BJ (cell line): Measurements from ENCODE around the gene FAM171A1. TPM values are rescaled to one million over a fixed set of nuclear protein-coding genes. Genes with fewer than 3 reads are reported as not detected.

Source experiments
- CTCF ChIA-PET: fragments of 350-600 bp; formaldehyde crosslinking; extraction: SDS; loops from one replicate; lab custom pipeline; 2021; ENCODE audit warnings: antibody characterized with exemption, inconsistent platforms; lab: Yijun Ruan, JAX
- POLR2A ChIA-PET: fragments of 300-600 bp; sonication (Branson Sonifier 250); formaldehyde crosslinking; extraction: SDS; loops from one replicate; lab custom pipeline; 2021; ENCODE audit warnings: antibody characterized with exemption; lab: Charles Lee
- DNase-seq: peaks from one replicate; pipeline ENCODE4 v3.0.0-alpha.2; 2011; ENCODE audit warnings: low read depth
- H3K27me3 ChIP-seq: 2 replicates; pipeline ENCODE4 v1.6.0; 2011; ENCODE audit warnings: low read length; ENCODE audit not compliant: control insufficient read depth, insufficient read depth
- H3K36me3 ChIP-seq: 2 replicates; pipeline ENCODE4 v1.5.1; 2011; ENCODE audit warnings: low read length; ENCODE audit not compliant: control insufficient read depth, insufficient read depth
- H3K4me3 ChIP-seq: 2 replicates; pipeline ENCODE4 v1.5.1; 2011; ENCODE audit warnings: low read depth, mild to moderate bottlenecking, control low read depth, low read length
- polyA plus RNA-seq: library from polyadenylated mRNA; depleted of rRNA; stranded (reverse); fragments of >200 nt; gene quantifications from 2 replicates; pipeline ENCODE4 v1.2.3, GENCODE V29; 2011
- TF ChIP-seq, protein P1 (sequence below): IDR thresholded peaks from 2 replicates; pipeline ENCODE4 v1.5.1; 2011; ENCODE audit warnings: low read depth, mild to moderate bottlenecking, control low read depth, inconsistent platforms, low read length, moderate library complexity; ENCODE audit not compliant: insufficient read depth

Gene FAM171A1
- polyA plus RNA-seq, 1 experiment = 18.4 TPM

DNA sequence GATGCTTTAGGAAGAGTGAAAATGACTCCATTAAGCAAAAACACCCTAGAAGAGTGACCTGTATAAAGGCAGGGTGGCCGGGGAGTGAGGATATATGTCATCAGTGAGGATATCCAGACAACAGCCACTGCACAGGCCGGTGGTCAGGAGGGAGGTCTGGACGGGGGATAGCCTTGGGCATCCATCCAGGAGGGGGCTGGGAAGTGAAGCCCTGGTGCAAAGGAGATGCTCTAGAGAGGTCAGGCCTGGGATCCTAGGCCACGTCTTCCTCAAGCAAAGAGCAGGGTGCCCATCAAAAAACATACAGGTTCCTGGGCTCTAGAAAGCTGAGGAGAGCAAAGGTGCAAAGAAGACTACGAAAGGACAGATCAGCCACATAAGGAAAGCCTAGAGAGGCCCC lies 25.6 kb downstream of the FAM171A1 start:
- no peaks in the 10 kb centered on the region for H3K36me3 ChIP-seq
- H3K4me3 ChIP-seq = no peak overlapping the region
- CTCF ChIA-PET = no interaction called here
- no peak for DNase-seq
- POLR2A ChIA-PET = no interaction called here
- TF ChIP-seq, protein P1, sequence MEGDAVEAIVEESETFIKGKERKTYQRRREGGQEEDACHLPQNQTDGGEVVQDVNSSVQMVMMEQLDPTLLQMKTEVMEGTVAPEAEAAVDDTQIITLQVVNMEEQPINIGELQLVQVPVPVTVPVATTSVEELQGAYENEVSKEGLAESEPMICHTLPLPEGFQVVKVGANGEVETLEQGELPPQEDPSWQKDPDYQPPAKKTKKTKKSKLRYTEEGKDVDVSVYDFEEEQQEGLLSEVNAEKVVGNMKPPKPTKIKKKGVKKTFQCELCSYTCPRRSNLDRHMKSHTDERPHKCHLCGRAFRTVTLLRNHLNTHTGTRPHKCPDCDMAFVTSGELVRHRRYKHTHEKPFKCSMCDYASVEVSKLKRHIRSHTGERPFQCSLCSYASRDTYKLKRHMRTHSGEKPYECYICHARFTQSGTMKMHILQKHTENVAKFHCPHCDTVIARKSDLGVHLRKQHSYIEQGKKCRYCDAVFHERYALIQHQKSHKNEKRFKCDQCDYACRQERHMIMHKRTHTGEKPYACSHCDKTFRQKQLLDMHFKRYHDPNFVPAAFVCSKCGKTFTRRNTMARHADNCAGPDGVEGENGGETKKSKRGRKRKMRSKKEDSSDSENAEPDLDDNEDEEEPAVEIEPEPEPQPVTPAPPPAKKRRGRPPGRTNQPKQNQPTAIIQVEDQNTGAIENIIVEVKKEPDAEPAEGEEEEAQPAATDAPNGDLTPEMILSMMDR = no peak
- H3K27me3 ChIP-seq = no peaks in the 10 kb centered on the region

DNA sequence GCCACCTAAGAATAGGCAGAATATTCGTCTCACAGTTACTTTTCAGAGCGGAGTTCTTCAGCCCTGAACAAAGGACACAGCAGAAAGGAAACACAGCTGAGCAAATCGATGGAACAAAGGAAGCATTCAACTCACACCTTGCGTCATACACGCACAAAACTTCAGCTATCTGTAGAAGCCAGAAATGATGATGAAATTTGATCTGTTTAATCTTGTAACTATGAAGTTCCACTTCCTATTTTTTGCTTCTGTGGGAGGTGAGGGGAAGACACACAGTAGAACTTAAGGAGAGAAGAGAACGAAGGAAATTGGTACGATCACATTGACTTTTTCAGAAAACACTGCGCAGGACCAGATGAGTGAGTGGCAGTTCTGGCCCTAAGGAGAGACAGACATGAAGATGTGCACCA lies 26.2 kb downstream of the FAM171A1 start:
- Histone ChIP-seq H3K36me3 (no peaks in the 10 kb centered on the region), H3K4me3 (no peak overlapping the region), H3K27me3 (no peaks in the 10 kb centered on the region)
- no peak for DNase-seq
- ChIA-PET POLR2A (no interaction called here), CTCF (no interaction called here)
- TF ChIP-seq, protein P1 = no peak

DNA sequence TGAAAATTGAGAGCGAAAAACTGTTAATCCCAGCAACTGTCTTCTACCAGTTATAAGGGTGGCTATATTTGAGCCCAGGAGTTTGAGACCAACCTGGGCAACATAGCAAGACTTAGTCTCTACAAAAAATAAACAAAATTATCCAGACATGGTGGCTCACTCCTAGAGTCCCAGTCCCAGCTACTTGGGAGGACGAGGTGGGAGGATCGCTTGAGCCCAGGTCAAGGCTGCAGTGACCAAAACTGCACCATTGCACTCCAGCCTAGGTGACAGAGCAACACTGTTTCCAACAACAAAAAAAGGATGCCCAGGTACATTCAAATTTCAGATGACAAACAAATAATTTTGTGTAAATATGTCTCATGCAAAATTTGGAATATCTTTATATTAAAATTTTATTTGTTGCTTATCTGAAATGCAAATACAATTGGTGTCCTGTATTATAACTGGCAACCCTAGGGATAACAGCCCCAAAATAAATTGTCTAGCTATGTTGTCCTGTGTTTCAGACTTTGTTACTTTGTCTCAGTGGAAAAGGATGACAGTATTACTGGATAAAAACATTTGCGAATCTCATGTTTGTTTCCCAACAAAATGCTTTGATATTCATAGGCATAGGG lies 26.7 kb downstream of the FAM171A1 start:
- TF ChIP-seq, protein P1 = no peak
- CTCF ChIA-PET = no interaction called here
- Histone ChIP-seq H3K4me3 (no peak overlapping the region), H3K27me3 (no peaks in the 10 kb centered on the region), H3K36me3 (no peaks in the 10 kb centered on the region)
- no peak for DNase-seq
- POLR2A ChIA-PET = no interaction called here

DNA sequence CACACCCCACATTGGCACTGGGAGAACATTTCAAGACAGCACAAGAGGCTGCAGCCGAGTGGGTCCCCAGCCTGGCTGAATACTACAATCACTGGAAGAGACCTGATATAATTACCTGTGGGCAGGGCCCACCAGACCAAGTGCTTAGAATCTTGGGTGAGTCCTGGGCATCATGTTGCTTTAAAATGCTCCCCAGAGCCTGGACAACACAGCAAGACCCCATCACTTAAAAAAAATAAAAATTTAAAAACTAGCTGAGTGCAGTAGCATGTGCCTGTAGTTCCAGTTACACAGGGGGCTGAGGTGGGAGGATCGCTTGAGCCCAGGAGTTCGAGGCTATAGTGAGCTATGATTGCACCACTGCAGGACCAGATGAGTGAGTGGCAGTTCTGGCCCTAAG lies 28.1 kb downstream of the FAM171A1 start:
- CTCF ChIA-PET = no interaction called here
- TF ChIP-seq, protein P1 = no peak
- POLR2A ChIA-PET = no interaction called here
- no peak overlapping the region for H3K4me3 ChIP-seq
- H3K27me3 ChIP-seq = no peaks in the 10 kb centered on the region
- no peaks in the 10 kb centered on the region for H3K36me3 ChIP-seq
- no peak for DNase-seq

DNA sequence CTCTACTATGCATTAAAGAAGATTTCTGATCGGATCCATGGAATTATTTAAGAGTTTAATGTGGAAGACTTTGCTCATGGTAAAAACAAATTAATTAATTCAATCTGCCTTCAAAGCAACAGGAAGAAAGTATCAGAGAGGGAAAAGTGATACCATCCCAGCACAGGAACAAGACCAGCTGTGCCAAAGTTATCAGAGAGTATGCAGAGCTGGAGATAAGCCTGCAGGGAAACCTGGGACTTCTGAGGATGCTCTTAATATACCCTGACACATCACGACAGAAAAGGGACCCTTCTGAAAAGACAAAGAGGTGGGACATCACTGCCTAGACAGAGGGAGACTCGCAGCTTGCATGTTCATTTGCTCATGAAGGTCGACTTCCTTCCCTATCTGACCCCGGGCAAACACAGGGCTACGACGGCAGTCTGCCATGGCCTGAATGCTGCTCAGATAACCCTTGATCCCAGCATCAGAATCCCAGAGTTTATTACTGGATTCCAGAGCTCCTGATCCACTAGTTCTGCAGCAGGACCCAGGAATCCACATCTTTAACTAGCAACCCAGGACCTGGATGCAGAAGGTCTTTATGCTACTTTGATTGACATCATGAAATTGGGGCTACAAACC lies 29.5 kb downstream of the FAM171A1 start:
- ChIA-PET POLR2A (no interaction called here), CTCF (interaction anchor here (0.6 to 1.2 kb wide), 3 partner anchors 10 to 396 kb away, joined by 3 to 4 read pairs (median 3); partner anchors contain the start of gene FAM171A1)
- no peak for DNase-seq
- H3K36me3 ChIP-seq = no peaks in the 10 kb centered on the region
- TF ChIP-seq, protein P1 = no peak
- no peaks in the 10 kb centered on the region for H3K27me3 ChIP-seq
- no peak overlapping the region for H3K4me3 ChIP-seq
